Epithelial cell of prostate (primary cell): ENCODE data around the gene MAP2K5.

ENCODE experiments used
- DNase-seq: peaks from one replicate; pipeline ENCODE4 v3.0.0-alpha.2; 2011; ENCODE audit warnings: low read depth, low spot score
- H3K27ac ChIP-seq: fragments of 450-650 bp; 2 replicates; pipeline ENCODE4 v1.5.1; 2017; ENCODE audit warnings: mild to moderate bottlenecking

Gene MAP2K5

DNA sequence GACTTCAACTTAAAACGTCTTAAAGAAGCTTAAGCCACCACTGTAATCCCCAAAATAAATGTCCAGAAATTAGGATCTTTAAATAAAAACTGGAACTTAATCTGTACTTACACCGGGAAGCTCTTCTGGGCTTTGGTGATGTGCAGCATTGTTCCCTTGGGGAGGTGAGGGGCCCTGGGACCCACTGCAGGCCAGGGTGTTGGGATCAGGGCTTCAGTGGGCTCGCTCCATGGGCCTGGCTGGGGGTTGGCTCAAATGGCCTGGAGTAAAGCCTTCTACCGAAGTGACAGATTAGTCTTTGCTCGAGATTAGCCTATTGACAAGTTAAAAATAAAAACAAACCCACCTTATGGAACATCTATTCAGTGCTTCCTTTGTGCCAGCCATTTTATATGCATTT is 303.5 kb downstream of the MAP2K5 start:
- H3K27ac ChIP-seq, result no peak overlapping the region
- DNase-seq, result no peak

DNA sequence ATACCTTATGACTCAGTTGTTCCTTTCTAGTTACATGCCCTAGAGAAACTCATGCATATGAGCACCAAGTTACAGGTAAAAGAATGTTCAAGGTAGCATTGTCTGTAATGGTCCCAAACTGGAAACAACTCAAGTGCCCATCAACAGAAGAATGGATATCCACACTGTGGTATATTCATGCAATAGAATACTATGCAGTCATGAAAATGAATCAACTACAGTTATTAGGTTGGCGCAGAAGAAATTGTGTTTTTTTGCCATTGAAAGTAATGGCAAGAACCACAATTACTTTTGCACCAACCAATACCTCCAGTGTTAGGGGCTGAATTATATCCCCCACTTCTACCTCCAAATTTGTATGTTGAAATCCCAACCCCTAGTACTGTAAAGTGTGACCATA is 307.0 kb downstream of the MAP2K5 start:
- no peak overlapping the region for H3K27ac ChIP-seq
- no peak for DNase-seq

DNA sequence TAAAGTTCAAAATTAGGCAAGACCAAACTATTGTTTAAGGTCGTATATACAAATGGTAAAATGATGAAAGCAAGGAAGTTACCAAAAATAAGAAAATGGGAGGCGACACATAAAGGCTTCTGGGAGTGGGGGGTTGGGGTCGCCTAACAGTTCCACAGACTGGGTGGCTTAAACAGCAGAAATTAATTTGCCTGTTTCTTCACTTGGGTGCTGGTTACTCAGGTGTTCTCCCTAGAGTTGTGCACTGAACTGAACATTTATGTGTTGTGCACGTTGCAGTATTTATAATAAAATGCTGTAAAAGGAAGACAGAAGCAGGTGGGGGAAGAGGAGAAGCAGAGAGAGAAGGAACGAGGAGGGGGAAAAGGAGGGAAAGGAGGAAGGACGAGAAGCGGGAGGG is 307.8 kb downstream of the MAP2K5 start:
- no peak overlapping the region for H3K27ac ChIP-seq
- no peak for DNase-seq

DNA sequence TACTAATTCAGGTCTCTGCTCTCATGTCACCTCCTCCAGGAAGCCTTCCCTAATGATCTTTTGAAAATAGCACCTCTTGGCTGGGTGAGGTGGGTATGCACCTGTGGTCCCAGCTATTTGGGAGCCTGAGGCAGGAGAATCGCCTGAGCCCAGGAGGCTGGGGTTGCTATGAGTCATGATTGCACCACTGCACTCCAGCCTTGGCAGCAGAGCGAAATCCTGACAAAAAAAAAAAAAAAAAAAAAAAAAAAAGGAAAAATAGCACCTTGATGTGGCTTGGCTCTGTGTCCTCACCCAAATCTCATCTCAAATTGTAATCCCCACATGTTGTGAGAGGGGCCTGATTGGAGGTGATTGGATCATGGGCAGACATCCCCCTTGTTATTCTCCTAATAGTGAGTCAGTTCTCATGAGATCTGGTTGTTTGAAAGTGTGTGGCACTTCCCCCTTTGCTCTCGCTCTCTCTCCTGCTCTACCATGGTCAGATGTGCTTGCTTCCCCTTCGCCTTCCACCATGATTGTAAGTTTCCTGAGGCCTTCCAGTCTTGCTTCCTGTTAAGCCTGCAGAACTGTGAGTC is 308.6 kb downstream of the MAP2K5 start:
- H3K27ac ChIP-seq, result no peak overlapping the region
- DNase-seq, result no peak

DNA sequence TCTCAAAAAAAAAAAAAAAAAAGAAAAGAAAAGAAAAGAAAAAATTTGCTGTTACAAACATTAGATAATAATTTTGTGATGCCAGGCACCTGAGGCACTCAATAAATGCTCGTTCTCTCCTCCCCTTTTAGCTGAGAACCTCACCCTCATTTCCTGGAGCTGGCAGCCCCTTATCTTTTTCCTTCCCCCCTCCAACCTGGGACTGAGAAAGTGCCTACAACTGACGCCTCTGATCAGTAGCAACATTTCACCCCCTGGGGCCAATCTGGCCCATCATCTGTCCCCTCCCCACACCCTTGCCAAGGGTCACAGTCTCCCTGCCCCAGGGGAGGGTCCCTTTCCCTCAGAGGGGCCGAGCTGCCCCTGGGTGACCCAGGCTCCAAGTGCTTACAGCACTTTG is 309.9 kb downstream of the MAP2K5 start:
- DNase-seq, result no peak
- H3K27ac ChIP-seq, result no peak overlapping the region

DNA sequence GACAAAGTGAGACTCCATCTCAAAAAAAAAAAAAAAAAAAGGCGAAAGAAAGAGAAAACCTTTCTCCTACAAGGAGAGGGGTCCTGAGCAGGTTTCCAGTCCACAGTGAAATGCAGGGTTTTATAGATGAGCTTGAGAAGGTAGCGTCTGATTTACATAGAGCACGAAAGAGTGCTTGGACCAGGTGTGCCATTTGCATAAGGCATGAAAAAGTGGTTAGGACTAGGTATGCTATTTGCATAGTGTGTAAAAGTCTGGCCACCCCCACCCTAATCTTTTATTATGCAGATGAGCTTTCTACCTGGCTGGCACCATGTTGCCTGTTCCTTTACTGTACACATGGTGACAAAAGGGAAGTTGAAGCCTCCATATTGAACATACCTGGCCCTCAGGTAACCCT is 311.0 kb downstream of the MAP2K5 start:
- H3K27ac ChIP-seq, result no peak overlapping the region
- DNase-seq, result no peak

DNA sequence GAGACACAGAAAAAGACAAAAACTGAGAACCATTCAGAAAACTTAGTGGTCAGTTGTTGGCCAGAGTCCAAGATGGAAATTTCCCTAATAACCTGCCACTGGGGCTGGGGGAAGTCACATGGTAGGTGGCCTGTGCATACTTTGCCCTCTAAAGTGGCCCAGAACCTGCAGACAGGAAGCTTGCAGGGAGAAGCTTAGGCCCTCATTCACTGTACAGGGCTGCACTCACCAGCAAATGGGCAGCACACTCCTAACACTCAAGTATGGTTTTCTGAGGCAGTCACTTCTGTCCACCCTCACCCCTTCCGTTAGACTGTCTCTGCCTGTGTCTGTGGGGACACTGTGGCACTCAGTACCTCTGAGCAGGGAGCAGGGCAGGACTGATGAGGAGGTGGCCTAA is 311.9 kb downstream of the MAP2K5 start:
- DNase-seq, result no peak
- no peak overlapping the region for H3K27ac ChIP-seq

DNA sequence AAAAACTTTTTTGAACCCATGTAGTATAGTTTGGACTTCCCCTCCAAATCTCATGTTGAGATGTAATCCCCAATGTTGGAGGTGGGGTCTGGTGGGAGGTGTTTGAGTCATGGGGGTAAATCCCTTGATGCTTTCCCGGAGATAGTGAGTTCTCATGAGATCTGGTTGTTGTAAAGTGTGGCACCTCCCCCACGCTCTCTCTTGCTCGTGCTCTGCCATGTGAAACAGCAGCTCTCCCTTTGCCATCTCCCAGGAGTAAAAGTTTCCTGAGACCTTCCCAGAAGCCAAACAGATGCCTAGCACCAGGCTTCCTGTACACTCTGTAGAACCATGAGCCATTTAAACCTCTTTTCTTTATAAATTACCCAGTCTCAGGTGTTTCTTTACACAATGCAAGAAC is 313.3 kb downstream of the MAP2K5 start:
- no peak overlapping the region for H3K27ac ChIP-seq
- DNase-seq, result no peak
